ENCODE measurements around the gene CELF4.

The CELF4 gene

GRCh38 chr18:37505321-37505720 lies 60.3 kb downstream of the CELF4 start:
- Histone ChIP-seq H4K20me1 (ENCODE audit: insufficient read depth, low read length) (no peaks in the 10 kb centered on the region), H3K9ac (ENCODE audit: low read depth, low read length) (no peak overlapping the region), H3K9me3 (ENCODE audit: insufficient read depth, low read length, severe bottlenecking) (no peaks in the 10 kb centered on the region), H3K27me3 (ENCODE audit: insufficient read depth, low read length, poor library complexity) (no peaks in the 10 kb centered on the region), H3K4me1 (ENCODE audit: insufficient read depth, low read length) (no peaks in the 10 kb centered on the region), H3K36me3 (ENCODE audit: insufficient read depth, low read length) (no peaks in the 10 kb centered on the region), H3K4me3 (ENCODE audit: low read depth in 1 of 2, low read length in 2 of 2) (no peak overlapping the region), H3K79me2 (ENCODE audit: insufficient read depth, low read length) (no peaks in the 10 kb centered on the region), H2AFZ (ENCODE audit: low read depth, low read length) (no peak overlapping the region), H3K4me2 (ENCODE audit: insufficient read depth, low read length) (no peak overlapping the region), H3K27ac (ENCODE audit: low read length) (no peak overlapping the region)
- no peak for DNase-seq
- ATAC-seq (ENCODE audit: insufficient read depth, low read depth): no peak
- TF ChIP-seq CTCF (IDR thresholded peaks at IDR 0.05; ENCODE audit: borderline replicate concordance, extremely low read depth, low read length, poor library complexity, severe bottlenecking): no peak
- no peak for TF ChIP-seq EZH2 (IDR thresholded peaks at IDR 0.05; ENCODE audit: borderline replicate concordance, low read depth, low read length, severe bottlenecking)

DNA sequence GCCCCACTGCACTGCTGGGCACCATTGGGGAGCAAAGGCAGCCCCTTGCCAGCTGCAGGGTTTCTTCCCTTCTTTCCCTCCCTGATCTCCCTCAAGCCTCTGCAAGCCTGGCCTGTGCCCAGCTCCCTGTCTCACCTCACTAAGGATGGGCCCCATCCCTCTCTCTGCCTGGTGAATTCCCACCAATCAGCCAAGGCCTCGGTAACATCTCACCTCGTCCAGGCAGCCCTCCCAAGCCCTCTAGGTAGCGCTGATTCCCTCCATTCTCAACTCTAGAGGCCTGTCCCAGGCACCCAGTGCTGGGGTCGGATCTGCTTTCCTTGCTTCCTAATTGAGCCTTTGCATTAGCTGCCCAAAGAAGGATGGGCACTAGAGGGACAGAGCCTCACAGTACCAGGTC lies 63.0 kb downstream of the CELF4 start:
- no peak overlapping the region for H3K27ac ChIP-seq (ENCODE audit: low read length)
- DNase-seq (no peak), ATAC-seq (ENCODE audit: insufficient read depth, low read depth) (no peak)
- no peaks in the 10 kb centered on the region for H3K27me3 ChIP-seq (ENCODE audit: insufficient read depth, low read length, poor library complexity)
- H2AFZ ChIP-seq (ENCODE audit: low read depth, low read length): no peak overlapping the region
- H3K79me2 ChIP-seq (ENCODE audit: insufficient read depth, low read length): no peaks in the 10 kb centered on the region
- no peaks in the 10 kb centered on the region for H3K4me1 ChIP-seq (ENCODE audit: insufficient read depth, low read length)
- H3K4me2 ChIP-seq (ENCODE audit: insufficient read depth, low read length): no peak overlapping the region
- TF ChIP-seq EZH2 (IDR thresholded peaks at IDR 0.05; ENCODE audit: borderline replicate concordance, low read depth, low read length, severe bottlenecking) (no peak), CTCF (IDR thresholded peaks at IDR 0.05; ENCODE audit: borderline replicate concordance, extremely low read depth, low read length, poor library complexity, severe bottlenecking) (no peak)
- no peaks in the 10 kb centered on the region for H3K9me3 ChIP-seq (ENCODE audit: insufficient read depth, low read length, severe bottlenecking)
- no peak overlapping the region for H3K4me3 ChIP-seq (ENCODE audit: low read depth in 1 of 2, low read length in 2 of 2)
- no peak overlapping the region for H3K9ac ChIP-seq (ENCODE audit: low read depth, low read length)
- H4K20me1 ChIP-seq (ENCODE audit: insufficient read depth, low read length): no peaks in the 10 kb centered on the region
- H3K36me3 ChIP-seq (ENCODE audit: insufficient read depth, low read length): no peaks in the 10 kb centered on the region

DNA sequence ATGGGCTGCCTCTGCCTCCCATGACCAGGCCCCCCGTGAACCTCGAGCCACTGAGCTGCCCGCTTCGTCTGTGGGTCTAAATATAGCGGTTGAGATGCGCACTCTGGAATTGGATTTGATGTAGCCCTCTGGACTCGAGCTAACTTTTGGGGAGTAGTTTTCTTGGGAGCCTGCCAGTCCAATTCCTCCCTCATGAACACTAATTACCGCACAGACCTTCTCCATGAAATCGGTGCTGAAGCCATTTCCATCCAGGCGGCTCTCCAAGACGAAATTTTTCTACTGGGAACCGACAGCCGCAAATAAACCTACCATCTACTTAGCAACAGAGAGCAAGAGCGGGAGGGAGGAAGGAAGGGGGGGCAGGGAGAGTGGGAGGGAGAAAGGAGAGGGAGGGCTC lies 63.6 kb downstream of the CELF4 start:
- Histone ChIP-seq H3K9ac (ENCODE audit: low read depth, low read length) (no peak overlapping the region), H3K4me1 (ENCODE audit: insufficient read depth, low read length) (no peaks in the 10 kb centered on the region), H3K27ac (ENCODE audit: low read length) (no peak overlapping the region), H3K4me3 (ENCODE audit: low read depth in 1 of 2, low read length in 2 of 2) (no peak overlapping the region), H3K27me3 (ENCODE audit: insufficient read depth, low read length, poor library complexity) (no peaks in the 10 kb centered on the region), H3K36me3 (ENCODE audit: insufficient read depth, low read length) (no peaks in the 10 kb centered on the region), H3K9me3 (ENCODE audit: insufficient read depth, low read length, severe bottlenecking) (no peaks in the 10 kb centered on the region), H2AFZ (ENCODE audit: low read depth, low read length) (no peak overlapping the region), H4K20me1 (ENCODE audit: insufficient read depth, low read length) (no peaks in the 10 kb centered on the region), H3K4me2 (ENCODE audit: insufficient read depth, low read length) (no peak overlapping the region), H3K79me2 (ENCODE audit: insufficient read depth, low read length) (no peaks in the 10 kb centered on the region)
- no peak for TF ChIP-seq CTCF (IDR thresholded peaks at IDR 0.05; ENCODE audit: borderline replicate concordance, extremely low read depth, low read length, poor library complexity, severe bottlenecking)
- TF ChIP-seq EZH2 (IDR thresholded peaks at IDR 0.05; ENCODE audit: borderline replicate concordance, low read depth, low read length, severe bottlenecking): no peak
- DNase-seq (no peak), ATAC-seq (ENCODE audit: insufficient read depth, low read depth) (no peak)

- ATAC-seq (ENCODE audit: insufficient read depth, low read depth): no peak
- no peak for TF ChIP-seq EZH2 (IDR thresholded peaks at IDR 0.05; ENCODE audit: borderline replicate concordance, low read depth, low read length, severe bottlenecking)
- TF ChIP-seq CTCF (IDR thresholded peaks at IDR 0.05; ENCODE audit: borderline replicate concordance, extremely low read depth, low read length, poor library complexity, severe bottlenecking): no peak
These were observed 64.5 kb downstream of the CELF4 start for GRCh38 chr18:37501136-37501535.

More at GRCh38 chr18:37501136-37501535, 64.5 kb downstream of the CELF4 start:
- H3K9ac ChIP-seq (ENCODE audit: low read depth, low read length): no peak overlapping the region
- H3K36me3 ChIP-seq (ENCODE audit: insufficient read depth, low read length): no peaks in the 10 kb centered on the region
- H3K4me1 ChIP-seq (ENCODE audit: insufficient read depth, low read length): no peaks in the 10 kb centered on the region
- no peak overlapping the region for H3K4me2 ChIP-seq (ENCODE audit: insufficient read depth, low read length)
- H3K27ac ChIP-seq (ENCODE audit: low read length): no peak overlapping the region
- no peak overlapping the region for H2AFZ ChIP-seq (ENCODE audit: low read depth, low read length)
- no peaks in the 10 kb centered on the region for H3K27me3 ChIP-seq (ENCODE audit: insufficient read depth, low read length, poor library complexity)
- H3K79me2 ChIP-seq (ENCODE audit: insufficient read depth, low read length): no peaks in the 10 kb centered on the region
- H3K4me3 ChIP-seq (ENCODE audit: low read depth in 1 of 2, low read length in 2 of 2): no peak overlapping the region
- no peaks in the 10 kb centered on the region for H4K20me1 ChIP-seq (ENCODE audit: insufficient read depth, low read length)
- H3K9me3 ChIP-seq (ENCODE audit: insufficient read depth, low read length, severe bottlenecking): no peaks in the 10 kb centered on the region
- no peak for DNase-seq

Measured in DND-41 (cell line).